ENCODE measurements around the gene GMPR2.
A peak's percentile ranks its signal among the peaks of the same experiment; 100 is the strongest.
"Not testable (repeated sequence)": the region's sequence is repeated elsewhere in the genome, so short reads cannot be mapped to it uniquely, and the experiment has no call there.

GMPR2 gene

GRCh38 chr14:24233538-24233866, 773 bp downstream of the GMPR2 start:
- DNase-seq = peak in 1 of 2 experiments; percentile 33

GRCh38 chr14:24234095-24235005, 1.6 kb downstream of the GMPR2 start:
- DNase-seq = no peak

- no peak for DNase-seq
These were observed 3.3 kb downstream of the GMPR2 start for GRCh38 chr14:24235804-24236688.

DNA sequence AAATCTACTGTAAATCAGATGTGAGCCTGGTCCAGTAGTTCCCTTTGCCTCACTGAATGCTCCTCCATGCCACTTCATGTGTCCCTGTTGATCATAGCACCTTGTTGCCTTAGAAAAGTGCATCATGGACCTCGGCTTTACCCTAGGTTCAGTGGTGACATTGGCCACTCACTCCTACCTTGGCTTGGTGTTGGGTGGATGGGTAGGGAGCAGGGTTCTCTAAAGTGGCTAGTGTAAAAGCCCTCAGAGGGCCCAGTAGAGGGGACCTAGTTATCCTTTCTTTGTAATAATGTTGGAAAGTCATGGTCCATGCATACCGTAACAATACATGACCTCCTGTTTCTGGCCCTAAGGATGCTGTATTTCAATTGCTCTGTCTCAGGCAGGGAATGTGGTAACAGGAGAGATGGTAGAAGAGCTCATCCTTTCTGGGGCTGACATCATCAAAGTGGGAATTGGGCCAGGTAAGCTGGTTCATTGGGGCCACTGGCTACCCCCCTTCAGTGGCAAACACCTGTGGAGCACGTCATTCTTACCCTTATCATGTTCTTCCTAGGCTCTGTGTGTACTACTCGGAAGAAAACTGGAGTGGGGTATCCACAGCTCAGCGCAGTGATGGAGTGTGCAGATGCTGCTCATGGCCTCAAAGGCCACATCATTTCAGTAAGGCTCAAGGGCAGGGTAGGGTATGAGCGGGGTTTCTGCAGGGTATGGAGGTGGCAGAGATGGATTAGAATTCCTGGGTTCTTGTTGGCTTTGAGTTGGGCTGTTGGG, 4.1 kb downstream of the GMPR2 start:
- DNase-seq = no peak

GRCh38 chr14:24237463-24237955, 4.8 kb downstream of the GMPR2 start:
- DNase-seq = no peak

DNA sequence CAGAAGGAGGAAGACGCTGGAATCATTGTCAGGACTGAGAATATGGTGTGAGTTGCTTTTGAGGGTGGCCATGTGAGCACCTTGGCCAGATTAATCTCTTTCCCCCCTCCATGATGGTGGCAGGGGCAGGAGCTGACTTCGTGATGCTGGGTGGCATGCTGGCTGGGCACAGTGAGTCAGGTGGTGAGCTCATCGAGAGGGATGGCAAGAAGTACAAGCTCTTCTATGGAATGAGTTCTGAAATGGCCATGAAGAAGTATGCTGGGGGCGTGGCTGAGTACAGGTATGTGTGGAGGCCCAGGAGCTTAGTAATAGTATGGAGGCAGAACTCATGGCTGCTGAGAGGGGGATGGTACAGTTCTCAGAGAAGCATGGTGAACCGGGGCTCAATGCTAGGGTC, 5.4 kb downstream of the GMPR2 start:
- no peak for DNase-seq

DNA sequence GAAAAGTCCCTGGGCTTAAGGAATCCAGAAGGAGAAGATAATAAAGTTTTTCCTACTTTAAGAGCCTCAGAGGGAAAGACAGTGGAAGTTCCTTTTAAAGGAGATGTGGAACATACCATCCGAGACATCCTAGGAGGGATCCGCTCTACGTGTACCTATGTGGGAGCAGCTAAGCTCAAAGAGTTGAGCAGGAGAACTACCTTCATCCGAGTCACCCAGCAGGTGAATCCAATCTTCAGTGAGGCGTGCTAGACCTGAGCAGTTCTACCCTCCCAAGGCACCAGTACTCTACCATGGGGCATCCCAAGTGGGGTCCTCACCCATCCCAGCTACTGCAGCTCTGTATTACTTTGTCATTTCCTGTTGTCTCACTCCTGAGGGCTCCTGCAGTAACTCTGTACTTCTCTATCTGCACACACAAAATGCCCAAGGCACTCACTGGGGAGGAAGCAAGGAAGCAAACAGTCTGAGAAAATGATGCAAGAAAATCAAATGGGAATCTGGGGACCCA, 5.9 kb downstream of the GMPR2 start:
- no peak for DNase-seq

GRCh38 chr14:24240110-24240918, 7.6 kb downstream of the GMPR2 start:
- DNase-seq = no peak

GRCh38 chr14:24241829-24242443, 9.2 kb downstream of the GMPR2 start:
- DNase-seq = peak; percentile 96

- no peak for DNase-seq
These were observed 10.7 kb downstream of the GMPR2 start for GRCh38 chr14:24243336-24243836.

- DNase-seq = not testable (repeated sequence)
These were observed 12.6 kb downstream of the GMPR2 start for GRCh38 chr14:24245350-24245749.

DNA sequence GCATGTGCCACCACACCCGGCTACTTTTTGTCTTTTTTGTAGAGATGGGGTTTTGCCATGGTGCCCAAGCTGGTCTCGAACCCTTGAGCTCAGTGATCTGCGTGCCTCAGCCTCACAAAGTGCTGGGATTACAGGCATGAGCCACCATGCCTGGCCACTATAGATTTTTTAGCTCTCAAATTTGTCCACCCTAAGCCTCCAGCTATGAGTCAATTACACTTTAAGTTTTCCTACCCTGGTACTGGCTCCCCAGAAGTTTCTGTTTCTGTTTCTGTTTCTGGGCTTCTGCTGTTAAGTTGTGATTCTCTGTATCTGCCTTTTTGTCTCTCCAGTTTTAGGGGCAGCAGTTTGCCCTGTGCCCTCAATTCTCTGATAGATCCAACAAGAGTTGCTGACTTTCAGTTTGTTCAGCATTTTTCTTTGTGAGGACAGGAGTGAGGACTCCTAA, 14.1 kb downstream of the GMPR2 start:
- no peak for DNase-seq

DNA sequence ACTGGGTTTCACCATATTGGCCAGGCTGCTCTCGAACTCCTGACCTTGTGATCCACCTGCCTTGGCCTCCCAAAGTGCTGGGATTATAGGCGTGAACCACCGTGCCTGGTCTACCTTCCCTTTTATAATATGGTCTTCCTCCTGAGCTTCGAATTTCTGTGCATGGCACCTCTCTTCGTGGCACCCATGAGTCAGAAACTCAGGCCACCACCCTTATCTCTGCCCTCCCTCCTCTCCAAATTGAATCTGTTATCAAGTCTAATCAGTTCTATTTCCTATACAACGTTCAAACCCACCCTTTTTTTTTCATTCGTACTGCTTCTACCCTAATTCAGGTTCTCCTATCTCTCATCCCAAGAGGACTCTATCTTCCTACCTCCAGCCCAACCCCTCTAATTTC, 14.7 kb downstream of the GMPR2 start:
- no peak for DNase-seq

GRCh38 chr14:24249230-24250021, 16.7 kb downstream of the GMPR2 start:
- no peak for DNase-seq

DNA sequence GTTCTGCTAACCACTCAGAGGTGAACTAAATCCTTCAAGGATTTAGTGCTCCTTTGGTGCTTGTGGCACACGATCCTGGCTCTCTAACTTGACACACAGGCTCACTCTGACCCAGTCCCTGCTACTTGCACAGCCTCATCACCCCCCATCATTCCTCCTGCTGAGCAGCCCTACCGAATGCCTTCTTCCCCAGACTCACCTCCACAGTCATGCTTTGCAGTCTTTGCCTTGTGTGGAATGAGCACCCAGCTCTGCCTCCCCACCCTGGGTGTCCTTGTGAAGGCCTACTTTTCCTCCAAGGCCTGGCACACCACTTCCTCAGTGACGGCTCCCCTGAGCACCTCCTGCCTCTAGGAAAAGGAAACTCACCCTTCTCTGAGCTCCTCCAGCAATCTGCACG, 17.6 kb downstream of the GMPR2 start:
- DNase-seq = no peak

DNA sequence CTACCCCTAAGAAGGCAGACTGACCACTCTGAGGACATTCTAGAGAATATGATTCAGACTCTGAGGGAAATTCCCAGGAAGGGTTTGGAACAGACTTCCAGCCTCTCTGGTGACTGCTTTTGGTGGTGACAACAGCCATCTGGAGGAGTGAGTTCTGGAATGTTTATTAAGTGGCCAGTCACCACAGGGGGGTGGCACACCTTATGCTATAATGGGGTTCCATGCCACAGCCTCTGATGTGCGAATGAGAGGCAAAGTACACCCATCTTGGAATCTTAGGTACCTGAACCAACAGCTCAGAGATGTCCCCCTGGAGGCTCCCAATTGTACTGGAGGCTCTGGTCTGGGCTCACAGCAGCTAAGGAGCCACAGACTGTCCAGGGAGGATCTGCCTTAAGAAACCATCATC, 19.2 kb downstream of the GMPR2 start:
- no peak for DNase-seq

DNA sequence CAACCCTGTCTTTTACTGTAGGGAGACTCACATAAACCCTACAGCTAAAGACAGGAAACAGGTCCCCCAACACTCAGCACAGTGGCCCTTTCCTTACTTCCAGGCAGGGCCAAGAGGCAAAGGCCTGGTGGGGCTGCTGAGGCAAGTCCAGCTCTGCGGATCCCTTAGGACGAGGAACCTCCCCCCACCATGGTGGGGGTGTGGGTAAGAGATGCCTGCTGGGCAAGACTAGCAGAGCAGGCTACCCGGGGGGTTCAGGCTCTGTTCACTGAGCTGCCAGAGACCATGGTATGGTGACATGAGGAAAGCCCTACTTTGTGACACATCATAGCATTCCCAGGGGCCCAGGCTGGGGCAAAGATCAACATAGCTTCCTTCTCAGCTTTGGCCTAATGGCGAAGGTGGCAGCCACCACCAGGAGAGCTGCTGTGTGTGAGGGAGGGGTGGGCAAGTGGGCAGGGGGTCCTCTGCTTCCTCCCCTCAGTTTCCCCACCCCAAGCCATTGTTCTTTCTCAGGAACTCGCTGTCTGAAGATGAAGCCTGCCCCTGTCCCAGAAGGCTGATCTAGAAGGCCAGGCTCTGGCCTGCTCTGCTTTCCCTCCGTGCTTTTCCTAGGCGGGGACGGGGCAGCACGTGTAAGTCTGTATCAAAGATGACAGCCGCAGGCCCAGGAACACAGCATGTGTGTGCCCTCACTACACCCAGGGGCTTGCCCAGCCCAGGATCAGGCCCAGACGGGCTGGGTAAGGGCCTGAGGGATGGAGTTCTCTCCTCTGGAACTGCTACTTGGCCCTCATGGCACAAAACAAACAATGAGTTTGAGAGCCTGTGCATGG, 19.8 kb downstream of the GMPR2 start:
- no peak for DNase-seq

- no peak for DNase-seq
These were observed 21.2 kb downstream of the GMPR2 start for GRCh38 chr14:24253936-24254335.
